ENCODE data around the gene CDH13. TPM values are rescaled to one million over a fixed set of nuclear protein-coding genes. Genes with fewer than 3 reads are reported as not detected.

The CDH13 gene
- total and polyA plus RNA-seq, 10 of the 15 experiments (the other 5 are each of a cell fraction or from before 2014, with no cell fraction given): under 0.01 to 0.05 TPM; not detected in 8

DNA sequence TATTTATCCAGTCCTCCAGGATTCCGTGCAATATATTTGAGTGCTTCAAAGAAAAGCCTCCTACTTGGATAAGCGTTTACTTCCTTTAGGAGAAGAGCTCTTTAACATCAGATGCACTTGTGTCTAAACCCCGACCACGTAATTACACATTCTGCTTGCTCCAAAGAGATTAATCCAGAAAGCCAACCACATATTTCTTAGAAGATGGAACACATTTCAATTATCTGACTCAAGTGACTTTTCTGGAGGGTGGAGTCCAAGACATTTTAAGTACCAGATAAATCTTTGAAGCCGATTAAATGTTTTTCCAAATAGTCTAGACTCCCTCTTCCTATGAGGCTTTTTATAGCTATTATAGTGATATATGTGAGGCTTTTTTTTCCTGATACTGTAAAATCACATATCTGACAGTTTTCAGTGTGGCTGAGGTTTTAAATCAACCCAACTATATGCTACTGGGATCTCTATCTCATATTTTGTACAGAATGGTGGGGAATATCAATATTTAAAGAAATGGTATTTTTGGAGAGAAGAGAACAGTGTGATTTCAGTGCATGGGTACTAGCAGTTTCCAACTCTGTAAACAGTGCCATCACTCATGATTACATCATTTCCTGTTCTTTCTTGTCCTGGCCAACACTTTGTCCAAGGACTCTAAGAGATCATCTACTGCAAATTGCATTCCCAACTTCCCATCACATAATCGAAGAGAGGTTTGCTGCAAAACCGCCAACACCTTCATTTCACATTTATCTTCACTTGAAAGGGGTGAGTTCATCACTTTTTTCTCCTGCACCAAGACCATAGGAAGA lies 988.6 kb downstream of the CDH13 start:
- 30% methylated on average over 7 of the region's 7 CpGs for WGBS (ENCODE audit: insufficient coverage, insufficient replicate concordance, low lambda C conversion rate, missing lambda C conversion rate)
- ChIA-PET RAD21 (ENCODE audit: unreplicated experiment) (no interaction called here), POLR2A (no interaction called here), CTCF (no interaction called here), SMC1A (ENCODE audit: uncharacterized antibody, unreplicated experiment) (no interaction called here)
- no peaks in the 10 kb centered on the region for H3K36me3 ChIP-seq (ENCODE audit: control insufficient read depth in 2 of 2, insufficient read depth in 2 of 2, low read length in 1 of 2)
- ATAC-seq (no peak), DNase-seq (ENCODE audit: low read depth, low spot score) (no peak), FAIRE-seq (no peak)
- no peaks in the 10 kb centered on the region for H3K27me3 ChIP-seq (replicated peaks in 1 of 2; ENCODE audit: control insufficient read depth in 2 of 2, insufficient read depth in 2 of 2, low read length in 1 of 2)
- TF ChIP-seq ATF7 (IDR thresholded peaks at IDR 0.05; ENCODE audit: low read depth) (no peak), RAD51 (IDR thresholded peaks at IDR 0.05) (no peak), ZNF622 (IDR thresholded peaks at IDR 0.05) (no peak), SP1 (IDR thresholded peaks at IDR 0.05; ENCODE audit: low read depth, low read length) (no peak), FOXK2 (IDR thresholded peaks at IDR 0.05) (no peak), TCF3 (IDR thresholded peaks at IDR 0.05; ENCODE audit: borderline replicate concordance, insufficient read depth, low read depth, low read length) (no peak), BRCA1 (IDR thresholded peaks at IDR 0.05; ENCODE audit: low read depth, low read length) (no peak), PAX8 (IDR thresholded peaks at IDR 0.05) (no peak), RAD21 (IDR thresholded peaks at IDR 0.05; ENCODE audit: insufficient read depth, low read depth, low read length) (no peak), HCFC1 (IDR thresholded peaks at IDR 0.05; ENCODE audit: low read length) (no peak), SRF (IDR thresholded peaks at IDR 0.05; ENCODE audit: low read depth in 2 of 2, low read length in 2 of 2) (no peak), ZNF274 (IDR thresholded peaks at IDR 0.05; ENCODE audit: insufficient read depth, insufficient read length) (no peak), PAX5 (IDR thresholded peaks at IDR 0.05; ENCODE audit: borderline replicate concordance, low read depth, low read length) (no peak), ZNF384 (IDR thresholded peaks at IDR 0.05; ENCODE audit: borderline replicate concordance, low read depth, low read length) (no peak), WRNIP1 (IDR thresholded peaks at IDR 0.05; ENCODE audit: borderline replicate concordance, low read depth, low read length) (no peak)
- TF ChIP-seq, protein P1, sequence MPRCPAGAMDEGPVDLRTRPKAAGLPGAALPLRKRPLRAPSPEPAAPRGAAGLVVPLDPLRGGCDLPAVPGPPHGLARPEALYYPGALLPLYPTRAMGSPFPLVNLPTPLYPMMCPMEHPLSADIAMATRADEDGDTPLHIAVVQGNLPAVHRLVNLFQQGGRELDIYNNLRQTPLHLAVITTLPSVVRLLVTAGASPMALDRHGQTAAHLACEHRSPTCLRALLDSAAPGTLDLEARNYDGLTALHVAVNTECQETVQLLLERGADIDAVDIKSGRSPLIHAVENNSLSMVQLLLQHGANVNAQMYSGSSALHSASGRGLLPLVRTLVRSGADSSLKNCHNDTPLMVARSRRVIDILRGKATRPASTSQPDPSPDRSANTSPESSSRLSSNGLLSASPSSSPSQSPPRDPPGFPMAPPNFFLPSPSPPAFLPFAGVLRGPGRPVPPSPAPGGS (IDR thresholded peaks at IDR 0.05; ENCODE audit: borderline replicate concordance, insufficient read depth, low read depth, low read length, poor library complexity, severe bottlenecking): no peak
- H3K4me2 ChIP-seq (ENCODE audit: control insufficient read depth, insufficient read depth): no peak overlapping the region
- in situ Hi-C loops (cut with MboI) (no loop called here), intact Hi-C loops (cut with micrococcal nuclease; ENCODE audit: unreplicated experiment) (no loop called here)
- H3K79me2 ChIP-seq (ENCODE audit: control insufficient read depth, insufficient read depth, low read length): no peaks in the 10 kb centered on the region
- H3K4me3 ChIP-seq: no peak overlapping the region
- no peak overlapping the region for H3K27ac ChIP-seq (ENCODE audit: control insufficient read depth, insufficient read depth)
- no peaks in the 10 kb centered on the region for H3K9me3 ChIP-seq (replicated peaks; ENCODE audit: control insufficient read depth, insufficient read depth, low read length)
- H3K9ac ChIP-seq (ENCODE audit: control insufficient read depth, insufficient read depth, low read length): no peak overlapping the region
- no peak overlapping the region for H2AFZ ChIP-seq (ENCODE audit: control insufficient read depth, low read depth, low read length)
- H4K20me1 ChIP-seq (ENCODE audit: control insufficient read depth, insufficient read depth): no peaks in the 10 kb centered on the region
- no TSS peak for BruUV-seq (replicated peaks)
- no peaks in the 10 kb centered on the region for H3K4me1 ChIP-seq (ENCODE audit: control insufficient read depth, insufficient read depth, low read length)
